GM12891 (cell line): ENCODE measurements around the gene GRPEL2.

Source experiments
- POLR2A ChIP-seq: IDR thresholded peaks from 2 replicates; pipeline ENCODE4 v1.6.1; 2011; ENCODE audit warnings: low read depth, low read length, control low read depth
- TAF1 ChIP-seq: IDR thresholded peaks from 2 replicates; pipeline ENCODE4 v1.6.1; 2011; ENCODE audit warnings: low read depth, low read length, control low read depth

- TF ChIP-seq POLR2A, result no peak
- TF ChIP-seq TAF1, result no peak
These were observed 7.6 kb upstream of the GRPEL2 start for GRCh38 chr5:149337736-149338135.
